HG03196 (cell line): ENCODE results near the gene NHLRC2.
"Not testable (repeated sequence)": the region's sequence is repeated elsewhere in the genome, so short reads cannot be mapped to it uniquely, and the experiment has no call there.

ENCODE experiments used
- ATAC-seq: cut with Tn5 transposase; IDR thresholded peaks from one replicate; pipeline ENCODE4 v1.9.1; 2021; ENCODE audit not compliant: unreplicated experiment

The NHLRC2 gene

DNA sequence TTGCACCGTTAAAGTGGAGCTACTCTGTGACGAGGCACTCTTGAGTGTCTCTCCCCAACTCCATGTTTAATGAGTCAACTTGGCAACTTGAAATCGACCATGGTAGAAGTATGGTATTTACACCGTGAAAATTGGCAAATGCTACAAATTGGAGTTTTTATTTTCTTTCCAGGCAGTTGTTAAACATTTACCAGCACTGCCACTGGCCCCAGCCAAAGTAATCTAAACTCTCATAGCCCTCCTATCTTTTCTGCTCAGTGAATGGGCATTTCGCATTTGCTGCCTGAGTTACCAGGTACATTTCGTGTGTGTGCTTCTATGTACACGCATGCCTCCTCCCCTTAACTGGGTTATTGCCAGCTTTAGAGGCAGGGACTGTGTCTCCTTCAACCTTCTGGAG is 83.3 kb downstream of the NHLRC2 start:
- ATAC-seq = no peak

DNA sequence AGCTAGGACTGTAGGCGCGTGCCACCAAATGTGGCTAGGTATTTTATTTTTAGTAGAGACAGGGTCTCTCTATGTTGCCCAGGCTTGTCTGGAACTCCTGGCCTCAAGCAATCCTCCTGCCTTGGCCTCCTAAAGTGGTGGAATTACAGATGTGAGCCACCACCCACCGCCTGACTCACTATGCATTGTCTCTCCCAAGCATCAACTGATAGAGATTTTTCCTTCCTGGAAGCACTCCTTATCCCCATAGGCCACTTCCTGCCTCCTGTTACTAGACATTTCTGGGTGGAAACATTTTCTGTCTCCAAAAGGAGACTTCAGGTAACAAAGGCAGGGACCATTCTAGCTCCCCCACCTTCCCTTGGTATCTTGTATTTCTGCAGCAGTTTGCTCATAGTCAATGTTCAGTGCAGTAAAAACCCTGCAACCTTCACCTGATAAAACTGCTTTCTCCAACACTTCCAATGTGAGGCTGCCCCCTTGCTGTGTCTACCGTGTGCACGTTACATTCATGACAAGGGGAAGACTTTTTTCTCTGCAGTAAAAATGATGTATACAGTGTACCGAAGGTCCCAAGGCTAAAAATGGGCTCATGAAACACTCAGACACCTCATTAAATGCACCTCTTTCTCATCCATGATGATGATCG is 84.9 kb downstream of the NHLRC2 start:
- ATAC-seq = no peak

DNA sequence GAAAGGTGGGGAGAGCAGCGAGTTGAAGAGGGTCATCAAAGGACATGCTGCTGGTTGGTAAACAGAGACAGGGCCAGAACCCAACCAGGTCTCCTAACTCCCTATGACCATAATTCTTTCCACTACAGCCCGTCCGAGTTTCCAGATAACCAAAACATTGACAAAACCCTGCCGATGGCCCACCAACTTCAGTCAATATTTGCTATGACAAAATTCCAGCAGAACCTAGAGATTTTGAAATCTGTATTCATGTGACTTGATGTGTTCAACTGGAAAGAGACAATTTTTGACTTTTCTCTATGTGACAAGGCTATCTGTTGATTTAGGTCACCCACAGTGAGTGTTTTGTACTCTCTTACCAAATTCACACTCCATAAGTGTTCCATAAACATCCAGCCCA is 86.7 kb downstream of the NHLRC2 start:
- no peak for ATAC-seq

DNA sequence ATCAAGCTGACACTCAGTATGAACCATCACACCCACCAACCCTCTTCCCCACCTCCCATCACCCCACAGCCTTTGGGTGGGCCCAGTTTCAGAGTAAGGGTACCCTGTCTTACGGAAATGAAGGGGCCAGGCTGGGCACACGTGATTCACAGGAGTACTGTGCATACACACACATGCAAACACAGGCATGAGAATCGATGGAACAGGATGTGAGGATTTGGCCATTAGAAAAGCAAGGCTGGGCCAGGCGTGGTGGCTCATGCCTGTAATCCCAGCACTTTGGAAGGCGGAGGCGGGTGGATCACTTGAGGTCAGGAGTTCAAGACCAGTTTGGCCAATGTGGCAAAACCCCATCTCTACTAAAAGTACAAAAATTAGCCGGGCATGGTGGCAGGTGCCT is 88.7 kb downstream of the NHLRC2 start:
- ATAC-seq = not testable (repeated sequence)

DNA sequence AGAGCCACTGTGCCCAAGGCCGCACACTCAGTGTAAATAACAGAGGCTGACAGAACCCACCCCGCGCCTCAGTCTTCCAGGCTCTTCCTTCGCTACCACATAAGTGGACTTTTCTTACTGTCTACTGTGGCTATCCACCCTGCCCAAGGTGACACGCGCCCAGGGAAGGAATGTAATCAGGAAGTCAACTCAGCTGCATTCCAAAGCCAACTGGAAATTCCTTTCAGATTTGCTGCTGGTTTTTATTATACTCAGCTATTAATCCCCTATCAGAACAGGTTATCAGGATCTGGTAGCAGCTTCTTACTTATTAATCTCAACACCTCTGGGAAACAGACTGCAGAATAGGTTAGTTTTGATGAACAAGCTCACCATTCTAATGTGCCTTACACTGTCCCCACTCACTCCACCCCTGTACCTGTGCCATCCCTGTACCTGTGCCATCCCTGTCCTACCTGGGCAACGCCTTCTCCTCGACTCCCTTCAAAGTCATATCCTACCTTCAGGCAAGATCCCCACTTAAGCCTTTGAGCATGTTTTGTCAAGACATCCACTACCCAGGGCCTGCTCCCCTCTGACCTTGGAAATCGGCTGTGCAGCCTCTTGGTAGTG is 90.7 kb downstream of the NHLRC2 start:
- no peak for ATAC-seq

DNA sequence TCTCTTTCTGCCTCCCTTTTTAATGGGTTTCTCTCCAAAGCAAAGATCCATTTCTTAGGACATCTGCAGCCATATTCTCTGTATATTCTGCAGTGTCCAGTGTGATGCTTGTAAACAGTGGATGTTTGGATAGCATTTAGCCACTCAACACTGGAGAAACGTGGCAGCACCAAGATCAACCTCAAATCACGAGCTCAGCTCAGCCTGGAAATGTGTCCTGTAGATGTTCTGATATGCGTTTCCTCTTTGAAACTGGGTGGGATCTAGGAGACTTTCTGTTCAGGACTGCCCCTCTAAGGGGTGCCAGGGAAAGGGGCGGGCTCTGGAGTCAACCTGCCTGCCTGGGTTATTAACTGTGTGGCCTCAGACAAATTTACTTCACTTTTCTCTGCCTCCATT is 91.2 kb downstream of the NHLRC2 start:
- ATAC-seq = no peak

DNA sequence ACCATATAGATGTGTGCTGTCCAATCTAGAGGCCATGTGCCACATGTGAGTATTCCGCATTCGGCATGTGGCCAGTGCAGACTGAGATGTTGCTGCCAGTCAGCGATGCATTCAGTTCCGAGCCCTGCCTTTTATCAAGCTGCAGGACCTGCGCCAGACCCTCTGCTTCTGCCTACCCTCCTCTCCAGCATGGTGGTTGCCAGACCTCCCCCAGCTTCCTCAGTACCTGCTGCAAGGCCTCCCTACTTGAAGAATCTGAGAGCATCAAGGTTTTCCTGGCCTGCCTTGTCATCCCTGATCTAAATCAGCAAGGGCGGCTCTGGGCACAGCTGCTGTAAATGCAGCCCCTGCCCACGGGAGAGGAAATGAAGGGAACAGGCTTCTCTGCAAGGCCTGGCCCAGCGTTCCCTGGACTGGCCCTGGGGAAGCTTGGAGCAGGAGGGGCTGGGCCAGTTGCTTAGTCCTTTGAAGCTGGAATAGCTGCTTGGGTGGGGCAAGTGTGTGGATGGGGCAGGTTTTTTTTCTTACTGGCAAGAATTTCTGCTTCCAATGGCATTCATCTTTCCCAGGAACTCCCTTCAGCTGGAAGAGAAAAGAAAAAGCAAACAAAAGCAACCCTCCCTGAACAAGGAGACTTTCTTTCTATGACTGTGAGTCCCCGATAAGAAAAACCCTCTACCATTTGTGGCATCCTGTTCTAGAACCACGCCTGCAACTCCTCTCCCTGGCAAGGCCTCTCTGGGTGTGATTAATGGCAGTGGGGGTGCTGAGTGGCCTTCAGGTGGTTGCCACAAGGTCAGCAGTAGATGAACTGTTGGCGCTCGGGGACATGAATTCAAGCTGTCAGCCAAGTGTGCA is 93.0 kb downstream of the NHLRC2 start:
- no peak for ATAC-seq

DNA sequence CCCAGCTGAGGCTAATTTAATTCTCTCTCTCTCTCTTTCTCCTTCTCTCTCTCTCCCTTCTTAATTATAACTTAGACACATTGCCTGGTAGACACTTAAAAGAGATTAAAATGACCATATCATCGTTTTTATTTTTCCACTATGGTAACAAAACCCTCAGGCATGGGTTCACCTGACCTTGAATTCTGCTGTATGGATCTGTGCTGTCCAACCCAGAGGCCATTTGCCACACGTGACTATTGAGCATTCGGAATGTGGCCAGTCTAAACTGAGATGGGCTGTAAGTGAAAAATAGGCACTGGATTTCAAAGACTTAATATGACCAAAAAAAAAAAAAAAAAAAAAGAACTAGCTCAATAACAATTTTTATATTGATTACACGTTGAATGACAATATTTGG is 93.6 kb downstream of the NHLRC2 start:
- no peak for ATAC-seq

DNA sequence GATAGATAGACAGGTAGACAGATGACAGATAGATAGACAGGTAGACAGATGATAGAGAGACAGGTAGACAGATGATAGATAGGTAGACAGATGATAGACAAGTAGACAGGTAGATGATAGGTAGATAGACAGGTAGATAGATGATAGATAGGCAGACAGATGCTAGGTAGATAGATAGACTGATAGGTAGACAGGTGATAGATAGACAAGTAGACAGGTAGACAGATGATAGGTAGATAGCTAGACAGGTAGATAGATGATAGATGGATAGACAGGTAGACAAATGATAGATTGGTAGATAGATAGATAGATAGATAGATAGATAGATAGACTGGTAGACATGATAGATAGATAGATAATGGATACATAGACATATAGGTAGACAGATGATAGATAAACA is 95.8 kb downstream of the NHLRC2 start:
- ATAC-seq = no peak

DNA sequence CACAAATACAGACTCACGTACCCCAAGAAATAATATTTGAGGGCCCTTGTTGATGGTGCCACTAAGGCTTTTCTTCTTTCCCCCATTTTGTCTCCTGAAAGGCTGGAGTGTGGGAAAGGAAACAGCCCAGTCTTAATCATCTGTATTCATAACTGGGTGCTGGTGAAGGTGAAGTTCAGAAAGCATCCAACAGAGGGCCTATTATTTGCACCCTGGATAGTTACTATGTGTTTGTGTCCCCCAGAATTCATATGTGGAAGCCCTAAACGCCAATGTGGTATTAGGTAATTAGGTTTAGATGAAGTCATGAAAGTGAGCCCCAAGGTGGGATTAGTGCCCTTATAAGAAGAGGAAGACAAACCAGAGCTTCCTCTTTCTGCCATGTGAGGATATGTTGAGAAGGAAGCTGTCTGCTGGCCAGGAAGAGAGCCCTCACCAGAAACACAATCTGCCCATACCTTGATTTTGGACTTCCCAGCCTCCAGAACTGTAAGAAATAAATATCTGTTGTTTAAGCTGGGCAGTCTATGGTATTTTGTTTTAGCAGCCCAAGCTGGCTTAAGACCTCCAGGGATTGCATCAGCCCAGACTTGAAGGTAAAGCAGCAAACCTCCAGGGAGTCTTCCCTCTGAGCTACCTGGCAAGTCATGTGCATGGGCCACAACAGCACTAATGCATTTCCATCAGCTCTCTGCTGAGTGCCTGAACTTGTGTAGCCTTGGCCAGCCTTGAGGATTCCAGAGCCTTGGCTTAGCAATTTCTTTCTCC is 99.2 kb downstream of the NHLRC2 start:
- no peak for ATAC-seq

DNA sequence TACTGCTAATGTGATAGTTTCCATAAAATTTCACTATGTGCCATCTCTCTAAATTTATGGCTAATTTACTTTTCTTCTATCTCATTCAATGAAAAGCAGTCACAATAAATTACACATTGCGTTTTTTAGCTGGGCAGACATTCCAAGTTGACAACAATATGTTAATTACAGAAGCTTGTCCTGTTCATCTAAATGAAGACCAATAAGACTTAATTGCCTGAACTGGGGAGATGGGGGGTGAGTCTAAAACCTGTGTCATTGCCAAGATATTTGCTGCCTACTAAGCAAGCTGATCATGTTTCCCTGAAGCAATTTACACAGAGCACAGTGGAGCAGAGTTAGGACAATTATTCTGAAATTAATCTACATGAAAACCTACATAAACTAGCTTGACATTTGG is 99.9 kb downstream of the NHLRC2 start:
- ATAC-seq = no peak

DNA sequence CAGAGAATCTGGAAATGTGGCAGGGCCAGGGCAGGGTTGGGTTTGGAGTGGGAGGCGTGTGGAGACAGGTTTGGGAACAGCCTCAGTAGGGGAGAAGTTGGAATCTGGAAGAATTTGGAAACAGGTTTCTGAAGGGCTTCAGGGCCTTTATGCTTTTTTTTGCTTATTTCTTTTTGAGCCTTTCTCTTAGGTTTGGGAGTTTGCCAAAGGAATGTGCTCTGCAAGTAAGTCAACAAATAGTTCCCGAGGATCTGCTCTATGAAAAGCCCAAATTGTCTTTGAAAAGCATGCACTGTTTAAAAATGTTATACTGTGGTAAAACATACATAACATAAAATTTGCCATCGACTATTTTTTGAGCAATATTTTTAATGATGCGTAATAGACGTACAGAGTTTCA is 102.6 kb downstream of the NHLRC2 start:
- no peak for ATAC-seq

DNA sequence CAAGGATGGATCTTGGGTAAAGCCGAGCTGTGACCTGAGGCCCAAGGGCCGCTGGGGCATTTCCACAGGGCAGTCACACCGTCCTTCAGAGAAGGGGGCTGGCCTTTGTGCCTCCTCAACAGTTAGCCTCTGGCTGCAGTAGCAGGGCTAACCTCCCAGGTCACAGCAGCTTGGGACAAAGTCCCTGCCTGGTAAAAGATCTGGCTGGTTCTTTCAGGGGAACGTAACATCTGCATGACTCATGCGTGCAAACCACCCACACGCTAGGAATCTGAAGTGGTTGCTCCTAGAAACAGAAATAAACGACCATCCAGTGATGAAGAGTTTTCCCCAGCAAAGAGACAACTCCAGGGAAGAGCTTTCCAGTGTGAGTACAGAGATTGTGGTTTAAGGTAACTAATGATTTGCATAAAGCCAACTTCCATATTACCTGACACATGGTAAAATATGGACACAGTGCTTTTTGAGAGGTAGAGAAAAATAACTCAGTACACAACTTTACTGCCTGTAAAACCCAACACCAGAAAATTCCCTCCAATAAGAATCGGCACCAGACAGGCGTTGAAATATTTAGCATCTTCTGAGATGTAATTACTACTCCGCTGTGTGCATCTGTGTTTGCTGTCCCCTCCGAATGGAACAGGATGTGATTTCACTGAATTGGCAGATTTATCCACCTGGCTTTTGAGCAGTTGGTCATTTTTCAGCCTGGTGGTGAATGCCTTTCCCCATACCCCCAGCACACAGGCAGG is 104.3 kb downstream of the NHLRC2 start:
- no peak for ATAC-seq

DNA sequence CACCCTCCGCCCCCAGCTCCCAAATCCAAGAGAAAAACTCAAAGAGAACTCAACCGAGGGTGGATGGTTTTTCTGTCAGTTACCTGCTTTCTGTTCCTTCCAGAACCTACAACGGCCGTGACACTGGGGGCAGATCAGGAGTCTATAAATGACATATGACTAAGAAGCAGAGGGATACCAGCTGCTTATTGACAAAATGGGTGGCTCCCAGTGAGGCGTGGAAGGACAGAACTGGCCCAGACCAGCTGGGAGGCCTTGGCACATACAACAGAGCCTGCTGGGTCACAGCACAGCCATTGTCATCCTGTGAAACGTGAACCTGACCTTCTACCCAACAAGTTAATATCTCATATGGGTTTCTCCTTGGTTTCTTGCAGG is 104.9 kb downstream of the NHLRC2 start:
- ATAC-seq = peak; percentile 47

DNA sequence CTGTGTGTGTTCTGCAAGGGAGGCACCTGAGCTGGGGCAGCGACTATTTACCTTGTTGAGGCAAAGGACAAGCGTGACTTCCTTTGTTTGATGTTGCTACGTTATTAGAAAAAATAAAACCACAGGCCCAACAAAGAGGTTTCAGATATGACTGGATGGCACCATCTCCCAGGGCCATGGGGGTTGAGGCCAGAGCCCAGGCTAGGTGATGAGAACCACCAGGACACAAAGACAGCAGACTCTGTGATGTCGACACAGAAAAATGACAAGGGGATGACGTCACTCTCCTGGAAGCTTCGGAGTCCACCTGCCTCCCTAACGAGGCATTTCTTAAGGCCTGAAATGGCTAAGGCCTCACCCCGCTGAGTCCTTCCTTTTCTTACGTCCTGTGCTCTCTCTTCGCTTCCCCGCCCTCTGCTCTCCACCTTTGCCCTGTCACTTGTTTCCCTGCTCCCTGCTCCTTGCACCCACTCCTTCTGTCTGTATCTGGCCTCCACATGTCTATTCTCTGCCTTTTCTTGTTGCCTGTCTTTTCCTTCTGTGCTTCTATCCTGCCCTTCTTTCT is 106.2 kb downstream of the NHLRC2 start:
- peak; percentile 41 for ATAC-seq

DNA sequence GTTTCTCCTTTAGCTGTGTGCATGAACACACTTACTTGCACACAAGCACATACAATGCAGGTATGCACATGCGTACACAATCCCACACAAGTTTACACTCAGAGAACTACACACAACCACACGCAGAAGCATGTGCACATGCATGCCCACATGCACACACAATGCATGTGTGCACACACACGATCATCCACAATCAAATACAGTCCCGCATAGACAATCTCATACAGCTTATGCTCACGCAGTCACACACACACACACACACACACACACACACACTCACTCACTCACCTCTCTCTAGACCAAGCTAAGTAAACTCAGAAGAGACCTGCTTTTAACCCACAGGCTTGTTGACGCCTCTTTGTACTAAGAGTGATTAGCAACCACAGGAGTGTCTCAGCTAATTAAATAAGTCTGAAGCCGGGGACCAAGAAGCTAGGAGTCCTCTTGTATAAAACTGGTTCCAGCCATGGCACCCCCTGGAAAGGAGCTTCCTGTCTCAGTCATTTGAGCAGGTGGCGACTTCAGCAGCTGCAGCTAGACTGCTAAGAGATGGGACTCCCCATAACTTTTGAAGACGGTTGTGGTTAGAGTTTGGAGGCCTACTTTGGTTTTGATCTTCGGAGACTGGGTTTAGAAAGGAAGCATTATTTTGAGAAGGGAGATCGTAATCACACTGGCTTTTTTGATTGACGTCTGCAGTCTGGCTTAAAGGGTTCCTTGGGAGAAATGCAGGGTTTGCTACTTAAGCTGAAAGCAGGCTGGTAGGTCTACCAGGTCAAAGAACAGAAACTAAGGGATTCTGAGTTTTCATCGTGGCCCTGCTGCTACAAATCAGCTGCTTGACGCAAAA is 106.9 kb downstream of the NHLRC2 start:
- peak; percentile 59 for ATAC-seq

DNA sequence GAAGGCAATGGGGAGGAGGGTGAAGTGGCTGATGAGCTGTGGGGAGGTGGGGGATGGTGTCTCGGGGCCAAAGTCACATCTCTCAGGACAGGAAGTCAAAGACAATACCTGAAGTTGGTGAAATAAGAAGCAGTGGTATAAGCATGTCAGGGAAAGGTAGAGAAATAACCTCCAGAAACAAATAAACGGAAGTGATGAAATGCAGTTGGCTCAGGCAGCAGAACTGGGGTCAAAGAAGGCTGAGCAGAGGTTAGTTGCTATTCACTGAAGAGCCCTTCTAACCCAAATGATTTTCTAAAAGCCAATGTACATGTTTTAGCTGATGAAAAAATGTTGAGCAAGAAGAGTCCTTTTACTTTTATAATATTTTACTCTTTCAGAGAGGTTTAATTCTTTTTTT is 110.6 kb downstream of the NHLRC2 start:
- ATAC-seq = no peak

DNA sequence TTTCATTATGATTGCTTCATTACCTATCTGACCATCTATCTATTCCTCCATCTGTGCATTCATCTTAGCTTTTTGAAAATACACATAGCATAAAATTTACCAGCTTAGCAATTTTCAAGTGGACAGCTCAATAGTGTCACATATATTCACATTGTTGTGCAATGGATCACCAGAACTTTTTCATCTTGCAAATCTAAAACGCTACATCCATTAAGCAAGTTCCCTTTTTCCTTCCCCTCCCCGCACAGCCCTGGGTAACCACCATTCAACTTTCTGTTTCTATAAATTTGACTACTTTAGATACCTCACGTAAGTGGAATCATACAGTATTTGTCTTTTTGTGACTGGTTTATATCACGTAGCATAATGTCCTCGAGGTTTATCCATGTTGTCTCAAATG is 111.2 kb downstream of the NHLRC2 start:
- no peak for ATAC-seq
